CD8-positive, alpha-beta memory T cell (primary cell): Measurements from ENCODE around the gene ECSIT. TPM values are rescaled to one million over a fixed set of nuclear protein-coding genes. Genes with fewer than 3 reads are reported as not detected.
A peak's percentile ranks its signal among the peaks of the same experiment; 100 is the strongest.
"Not testable (repeated sequence)": the region's sequence is repeated elsewhere in the genome, so short reads cannot be mapped to it uniquely, and the experiment has no call there.

ENCODE experiments used
- CTCF ChIA-PET: fragments of 350-600 bp; sonication (Branson Sonifier 250); formaldehyde crosslinking; loops from one replicate; lab custom pipeline; 2021; ENCODE audit warnings: antibody characterized with exemption; lab: Charles Lee
- POLR2A ChIA-PET: fragments of 350-600 bp; sonication (Branson Sonifier 250); formaldehyde crosslinking; loops from one replicate; lab custom pipeline; 2021; ENCODE audit warnings: antibody characterized with exemption; lab: Charles Lee
- DNase-seq, 5 donors: peaks; one replicate each; pipeline versions ENCODE4 v3.0.0 to v3.0.0-alpha.2; 2020 to 2022; ENCODE audit warnings: mixed read lengths in 1 of 5
- H3K27ac ChIP-seq: one replicate; pipeline ENCODE4 v1.7.0; 2013; ENCODE audit warnings: low read depth, mild to moderate bottlenecking, low read length, moderate library complexity
- H3K27me3 ChIP-seq: 2 replicates; pipeline ENCODE4 v1.7.0; 2013; ENCODE audit warnings: low read length, mild to moderate bottlenecking; ENCODE audit not compliant: insufficient read depth, poor library complexity, severe bottlenecking
- H3K36me3 ChIP-seq: 2 replicates; pipeline ENCODE4 v1.7.0; 2013; ENCODE audit warnings: mild to moderate bottlenecking, low read length, moderate library complexity; ENCODE audit not compliant: insufficient read depth
- H3K4me1 ChIP-seq: 2 replicates; pipeline ENCODE4 v1.7.0; 2013; ENCODE audit warnings: mild to moderate bottlenecking, low read length, moderate library complexity; ENCODE audit not compliant: insufficient read depth
- H3K4me3 ChIP-seq: 2 replicates; pipeline ENCODE4 v1.7.0; 2013; ENCODE audit warnings: mild to moderate bottlenecking, low read length
- H3K9me3 ChIP-seq: 2 replicates; pipeline ENCODE4 v1.7.0; 2013; ENCODE audit warnings: mild to moderate bottlenecking, low read length
- H3K27ac Mint-ChIP-seq, 8 donors: one replicate each; pipeline ENCODE4 v1.8.0; 2020 to 2021; ENCODE audit warnings: mixed read lengths in 8 of 8, mild to moderate bottlenecking in 6 of 8, inconsistent platforms in 3 of 8, moderate library complexity in 3 of 8
- H3K27me3 Mint-ChIP-seq, 2 donors: one replicate each; pipeline ENCODE4 v1.8.0; 2020 to 2021; ENCODE audit warnings: mixed read lengths in 2 of 2, mild to moderate bottlenecking in 1 of 2, moderate library complexity in 1 of 2
- H3K36me3 Mint-ChIP-seq, 3 donors: one replicate each; pipeline ENCODE4 v1.8.0; 2020 to 2021; ENCODE audit warnings: mixed read lengths in 3 of 3, inconsistent platforms in 1 of 3, mild to moderate bottlenecking in 1 of 3
- H3K4me1 Mint-ChIP-seq, 3 donors: one replicate each; pipeline ENCODE4 v1.8.0; 2020 to 2021; ENCODE audit warnings: mixed read lengths in 3 of 3, inconsistent platforms in 1 of 3, mild to moderate bottlenecking in 1 of 3
- H3K4me3 Mint-ChIP-seq, 7 donors: one replicate each; pipeline ENCODE4 v1.8.0; 2020 to 2021; ENCODE audit warnings: mixed read lengths in 7 of 7, mild to moderate bottlenecking in 6 of 7, moderate library complexity in 4 of 7, inconsistent platforms in 2 of 7
- H3K9me3 Mint-ChIP-seq, 5 donors: one replicate each; pipeline ENCODE4 v1.8.0; 2020 to 2022; ENCODE audit warnings: mixed read lengths in 5 of 5, mild to moderate bottlenecking in 3 of 5, moderate library complexity in 2 of 5, inconsistent platforms in 1 of 5
- polyA plus RNA-seq: library from polyadenylated mRNA; unstranded; fragments of 300-500 nt; fragmentation: Illumina TruSeq; gene quantifications from one replicate; pipeline ENCODE4 v1.2.3, GENCODE V29; 2021
- total RNA-seq, 2 experiments: library from RNA; stranded (reverse); gene quantifications; one replicate each; pipeline ENCODE4 v1.2.3, GENCODE V29; 2021

ECSIT gene
- total RNA-seq (10 to 100 TPM; 59.6 to 61.0 TPM), polyA plus RNA-seq (31.4 TPM)

GRCh38 chr19:11528551-11529341 is at the start of gene ECSIT:
TSS of gene ECSIT (minus strand) at chr19:11529134. CDS start at chr19:11519170, 9,964 bp downstream.
- H3K27ac Mint-ChIP-seq, result peak within 1 kb of the TSS; percentile 91 to 99 (median 96)
- Histone ChIP-seq H3K36me3 (no peaks in the 10 kb centered on the region), H3K4me1 (peaks cover 18% of the 10 kb centered on the region), H3K9me3 (no peaks in the 10 kb centered on the region), H3K27ac (peak within 1 kb of the TSS; percentile 60), H3K27me3 (no peaks in the 10 kb centered on the region), H3K4me3 (peak within 1 kb of the TSS; percentile 97)
- ChIA-PET POLR2A (interaction anchor here (0.6 to 1.0 kb wide), 6 partner anchors 14 to 1194 kb away, joined by 3 to 18 read pairs (median 4); partner anchors contain the start of genes ELOF1 and SWSAP1), CTCF (interaction anchor here (0.6 to 2.8 kb wide), 5 partner anchors 11 to 235 kb away, joined by 3 to 9 read pairs (median 4); no protein-coding TSS in a partner anchor)
- peak; percentile 82 to 94 (median 89) for DNase-seq
- no peaks in the 10 kb centered on the region for H3K9me3 Mint-ChIP-seq
- H3K4me1 Mint-ChIP-seq, result peaks cover 17 to 28% (median 21%) of the 10 kb centered on the region in 3 donors
- H3K4me3 Mint-ChIP-seq, result peak within 1 kb of the TSS; percentile 92 to 98 (median 97)
- peaks cover 0 to 17% (median 4%) of the 10 kb centered on the region in 3 donors for H3K36me3 Mint-ChIP-seq
- no peaks in the 10 kb centered on the region for H3K27me3 Mint-ChIP-seq

GRCh38 chr19:11577451-11578257 is 48.7 kb upstream of the ECSIT start, which contains the start of gene ACP5:
TSS of gene ACP5 (minus strand) at chr19:11577645. CDS start at chr19:11577317, 328 bp downstream.
- POLR2A ChIA-PET, result interaction anchor here (0.5 kb wide), 1 partner anchor 77 kb away, joined by 7 read pairs; no protein-coding TSS in a partner anchor
- H3K27me3 Mint-ChIP-seq, result no peaks in the 10 kb centered on the region
- peak within 1 kb of the TSS; percentile 57 for H3K4me3 ChIP-seq
- H3K27ac Mint-ChIP-seq, result peak within 1 kb of the TSS; percentile 50 to 93 (median 76)
- H3K4me1 Mint-ChIP-seq, result peaks cover 18 to 46% (median 22%) of the 10 kb centered on the region in 3 donors
- H3K9me3 Mint-ChIP-seq, result no peaks in the 10 kb centered on the region
- no peaks in the 10 kb centered on the region for H3K9me3 ChIP-seq
- H3K4me1 ChIP-seq, result peaks cover 47% of the 10 kb centered on the region
- H3K4me3 Mint-ChIP-seq, result peak within 1 kb of the TSS; percentile 79 to 89 (median 82)
- no peaks in the 10 kb centered on the region for H3K36me3 ChIP-seq
- peak in 1 of 5 donors; percentile 23 for DNase-seq
- CTCF ChIA-PET, result interaction anchor here (2.7 kb wide), 1 partner anchor 18 kb away, joined by 11 read pairs; the partner anchor contains the start of gene ELOF1
- no peaks in the 10 kb centered on the region for H3K27me3 ChIP-seq
- H3K27ac ChIP-seq, result peak within 1 kb of the TSS; percentile 35
- H3K36me3 Mint-ChIP-seq, result peaks cover 0 to 18% (median 1%) of the 10 kb centered on the region in 3 donors

GRCh38 chr19:11576227-11576626 is 47.3 kb upstream of the ECSIT start:
- Mint-ChIP-seq H3K27ac (peak overlapping the region in 3 of 8 donors; percentile 6 to 57 (median 50)), H3K4me3 (peak overlapping the region in 3 of 7 donors; percentile 41 to 82 (median 52)), H3K27me3 (no peaks in the 10 kb centered on the region), H3K36me3 (peaks cover 0 to 18% (median 1%) of the 10 kb centered on the region in 3 donors), H3K9me3 (no peaks in the 10 kb centered on the region), H3K4me1 (peaks cover 12 to 36% (median 12%) of the 10 kb centered on the region in 3 donors)
- H3K4me1 ChIP-seq, result peaks cover 39% of the 10 kb centered on the region
- H3K27ac ChIP-seq, result no peak overlapping the region
- no peak for DNase-seq
- H3K4me3 ChIP-seq, result no peak overlapping the region
- POLR2A ChIA-PET, result interaction anchor here (0.6 kb wide), 1 partner anchor 1149 kb away, joined by 3 read pairs; no protein-coding TSS in a partner anchor
- no peaks in the 10 kb centered on the region for H3K36me3 ChIP-seq
- CTCF ChIA-PET, result interaction anchor here (1.0 kb wide), 1 partner anchor 15 kb away, joined by 3 read pairs; no protein-coding TSS in a partner anchor
- no peaks in the 10 kb centered on the region for H3K9me3 ChIP-seq
- H3K27me3 ChIP-seq, result no peaks in the 10 kb centered on the region

- no peaks in the 10 kb centered on the region for H3K27me3 Mint-ChIP-seq
- peak overlapping the region in 2 of 8 donors; percentile 36 to 50 for H3K27ac Mint-ChIP-seq
- no peaks in the 10 kb centered on the region for H3K36me3 ChIP-seq
- ChIA-PET CTCF (no interaction called here), POLR2A (no interaction called here)
- H3K27ac ChIP-seq, result no peak overlapping the region
- H3K4me3 ChIP-seq, result no peak overlapping the region
- H3K9me3 ChIP-seq, result no peaks in the 10 kb centered on the region
- DNase-seq, result no peak
- H3K36me3 Mint-ChIP-seq, result peaks cover 0 to 18% (median 1%) of the 10 kb centered on the region in 3 donors
- peaks cover 6 to 27% (median 7%) of the 10 kb centered on the region in 3 donors for H3K4me1 Mint-ChIP-seq
- H3K4me1 ChIP-seq, result peaks cover 23% of the 10 kb centered on the region
- H3K4me3 Mint-ChIP-seq, result no peak overlapping the region
- no peaks in the 10 kb centered on the region for H3K27me3 ChIP-seq
- H3K9me3 Mint-ChIP-seq, result no peaks in the 10 kb centered on the region
These were observed 45.8 kb upstream of the ECSIT start for GRCh38 chr19:11574689-11575088.

DNA sequence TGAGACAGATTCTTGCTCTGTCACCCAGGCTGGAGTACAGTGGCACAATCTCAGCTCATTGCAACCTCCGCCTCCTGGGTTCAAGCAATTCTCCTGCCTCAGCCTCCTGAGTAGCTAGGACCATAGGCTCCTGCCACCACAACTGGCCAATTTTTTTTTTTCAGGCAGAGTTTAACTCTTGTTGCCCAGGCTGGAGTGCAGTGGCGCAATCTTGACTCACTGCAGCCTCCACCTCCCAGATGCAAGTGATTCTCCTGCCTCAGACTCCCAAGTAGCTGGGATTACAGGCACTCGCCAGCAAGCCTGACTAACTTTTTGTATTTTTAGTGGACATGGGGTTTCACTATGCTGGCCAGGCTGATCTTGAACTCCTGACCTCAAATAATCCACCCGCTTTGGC is 44.8 kb upstream of the ECSIT start:
- H3K36me3 ChIP-seq, H3K9me3 ChIP-seq, H3K4me3 ChIP-seq, H3K27me3 Mint-ChIP-seq, H3K4me3 Mint-ChIP-seq, DNase-seq, POLR2A ChIA-PET, H3K27me3 ChIP-seq, H3K9me3 Mint-ChIP-seq, H3K27ac ChIP-seq: not testable (repeated sequence)
- Mint-ChIP-seq H3K27ac (peak overlapping the region in 1 of 8 donors; percentile 61), H3K36me3 (peaks cover 0 to 18% (median 1%) of the 10 kb centered on the region in 3 donors), H3K4me1 (peaks cover 5 to 23% (median 6%) of the 10 kb centered on the region in 3 donors)
- CTCF ChIA-PET, result interaction anchor here (1.6 kb wide), 1 partner anchor 9 kb away, joined by 3 read pairs; no protein-coding TSS in a partner anchor
- peaks cover 16% of the 10 kb centered on the region for H3K4me1 ChIP-seq

DNA sequence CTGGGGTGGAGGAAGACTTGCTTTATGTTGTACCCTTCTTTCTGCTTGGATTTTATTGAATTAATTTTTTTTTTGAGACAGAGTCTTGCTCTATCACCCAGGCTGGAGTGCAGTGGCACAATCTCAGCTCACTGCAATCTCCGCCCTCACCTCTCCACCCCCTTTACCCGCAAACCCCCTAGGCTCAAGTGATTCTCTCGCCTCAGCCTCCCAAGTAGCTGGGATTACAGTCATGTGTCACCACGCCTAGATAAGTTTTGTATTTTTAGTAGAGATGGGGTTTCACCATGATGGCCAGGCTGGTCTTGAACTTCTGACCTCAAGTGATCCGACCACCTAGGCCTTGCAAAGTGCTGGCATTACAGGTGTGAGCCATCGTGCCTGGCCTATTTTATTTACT is 44.4 kb upstream of the ECSIT start:
- H3K4me3 ChIP-seq, H3K9me3 Mint-ChIP-seq, H3K27ac ChIP-seq, H3K27me3 ChIP-seq, POLR2A ChIA-PET, H3K9me3 ChIP-seq, H3K36me3 ChIP-seq, H3K27me3 Mint-ChIP-seq, DNase-seq, H3K4me3 Mint-ChIP-seq: not testable (repeated sequence)
- peaks cover 5 to 20% (median 6%) of the 10 kb centered on the region in 3 donors for H3K4me1 Mint-ChIP-seq
- H3K36me3 Mint-ChIP-seq, result peaks cover 0 to 18% (median 1%) of the 10 kb centered on the region in 3 donors
- CTCF ChIA-PET, result interaction anchor here (1.1 to 1.6 kb wide), 2 partner anchors 9 to 15 kb away, joined by 3 to 5 read pairs; no protein-coding TSS in a partner anchor
- peak overlapping the region in 1 of 8 donors; percentile 54 for H3K27ac Mint-ChIP-seq
- peaks cover 11% of the 10 kb centered on the region for H3K4me1 ChIP-seq

GRCh38 chr19:11570039-11570462 is 41.1 kb upstream of the ECSIT start:
- CTCF ChIA-PET, result no interaction called here
- Mint-ChIP-seq H3K36me3 (peaks cover 0 to 4% (median 0%) of the 10 kb centered on the region in 3 donors), H3K27me3 (no peaks in the 10 kb centered on the region), H3K4me1 (peaks cover 0 to 3% (median 0%) of the 10 kb centered on the region in 3 donors), H3K9me3 (no peaks in the 10 kb centered on the region), H3K27ac (no peak overlapping the region), H3K4me3 (no peak overlapping the region)
- Histone ChIP-seq H3K36me3 (no peaks in the 10 kb centered on the region), H3K27me3 (no peaks in the 10 kb centered on the region), H3K27ac (peak overlapping the region; percentile 1), H3K9me3 (no peaks in the 10 kb centered on the region), H3K4me3 (no peak overlapping the region), H3K4me1 (no peaks in the 10 kb centered on the region)
- no peak for DNase-seq
- POLR2A ChIA-PET, result no interaction called here
